Glutamatergic neuron (in vitro differentiated cells): Measurements from ENCODE around the gene TRAPPC1. TPM values are rescaled to one million over a fixed set of nuclear protein-coding genes. Genes with fewer than 3 reads are reported as not detected.

Source experiments
- DNase-seq: peaks from one replicate; pipeline ENCODE4 v3.0.0; 2022
- H3K27ac Mint-ChIP-seq: one replicate; pipeline ENCODE4 v1.8.0; 2020; ENCODE audit warnings: mild to moderate bottlenecking, mixed read lengths, inconsistent platforms; ENCODE audit not compliant: unreplicated experiment
- H3K27me3 Mint-ChIP-seq: one replicate; pipeline ENCODE4 v1.8.0; 2020; ENCODE audit warnings: mild to moderate bottlenecking, moderate library complexity, mixed read lengths, inconsistent platforms; ENCODE audit not compliant: unreplicated experiment
- H3K36me3 Mint-ChIP-seq: one replicate; pipeline ENCODE4 v1.8.0; 2020; ENCODE audit warnings: mild to moderate bottlenecking, mixed read lengths, inconsistent platforms; ENCODE audit not compliant: unreplicated experiment
- H3K4me1 Mint-ChIP-seq: one replicate; pipeline ENCODE4 v1.8.0; 2020; ENCODE audit warnings: mild to moderate bottlenecking, low read depth, mixed read lengths, inconsistent platforms; ENCODE audit not compliant: unreplicated experiment
- H3K4me3 Mint-ChIP-seq: one replicate; pipeline ENCODE4 v1.8.0; 2020; ENCODE audit warnings: mild to moderate bottlenecking, mixed read lengths, inconsistent platforms; ENCODE audit not compliant: unreplicated experiment
- H3K9me3 Mint-ChIP-seq: one replicate; pipeline ENCODE4 v1.8.0; 2020; ENCODE audit warnings: mild to moderate bottlenecking, moderate library complexity, mixed read lengths, inconsistent platforms; ENCODE audit not compliant: unreplicated experiment
- total RNA-seq: library from RNA; stranded (reverse); fragmentation: NEBNext Ultra II Directional; extraction: Animal tissue kit (Norgen Biotek cat#: 25700); gene quantifications from one replicate; pipeline ENCODE4 v1.2.1, GENCODE V29; 2021; ENCODE audit not compliant: unreplicated experiment
- TF ChIP-seq, protein P1 (sequence below): fragments of 200-600 bp; sonication (generic); IDR thresholded peaks from one replicate; pipeline ENCODE4 v1.5.0; 2021; ENCODE audit not compliant: partially characterized antibody, unreplicated experiment

The TRAPPC1 gene
- total RNA-seq, 1 donor from 2014 or later = 214 TPM

DNA sequence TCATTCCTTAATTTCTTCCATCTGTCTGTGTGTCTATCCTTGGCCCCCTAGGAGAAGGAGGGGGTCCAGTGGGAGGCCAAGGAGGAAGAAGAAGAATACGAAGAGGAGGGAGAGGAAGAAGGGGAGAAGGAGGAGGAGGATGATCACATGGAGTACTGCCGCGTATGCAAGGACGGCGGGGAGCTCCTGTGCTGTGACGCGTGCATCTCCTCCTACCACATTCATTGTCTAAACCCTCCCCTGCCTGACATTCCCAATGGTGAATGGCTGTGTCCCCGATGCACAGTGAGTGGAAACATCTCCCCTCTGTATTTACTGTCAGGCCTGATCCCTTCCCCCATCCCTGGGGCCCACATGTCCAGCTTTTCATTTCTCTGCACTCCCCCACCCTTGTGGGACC, 36.9 kb downstream of the TRAPPC1 start:
- Mint-ChIP-seq H3K36me3 (peaks cover 16% of the 10 kb centered on the region), H3K9me3 (peaks cover 8% of the 10 kb centered on the region), H3K4me3 (peak overlapping the region; percentile 27), H3K27ac (peak overlapping the region; percentile 80), H3K27me3 (peaks cover 8% of the 10 kb centered on the region), H3K4me1 (peaks cover 13% of the 10 kb centered on the region)
- DNase-seq = no peak
- TF ChIP-seq, protein P1, sequence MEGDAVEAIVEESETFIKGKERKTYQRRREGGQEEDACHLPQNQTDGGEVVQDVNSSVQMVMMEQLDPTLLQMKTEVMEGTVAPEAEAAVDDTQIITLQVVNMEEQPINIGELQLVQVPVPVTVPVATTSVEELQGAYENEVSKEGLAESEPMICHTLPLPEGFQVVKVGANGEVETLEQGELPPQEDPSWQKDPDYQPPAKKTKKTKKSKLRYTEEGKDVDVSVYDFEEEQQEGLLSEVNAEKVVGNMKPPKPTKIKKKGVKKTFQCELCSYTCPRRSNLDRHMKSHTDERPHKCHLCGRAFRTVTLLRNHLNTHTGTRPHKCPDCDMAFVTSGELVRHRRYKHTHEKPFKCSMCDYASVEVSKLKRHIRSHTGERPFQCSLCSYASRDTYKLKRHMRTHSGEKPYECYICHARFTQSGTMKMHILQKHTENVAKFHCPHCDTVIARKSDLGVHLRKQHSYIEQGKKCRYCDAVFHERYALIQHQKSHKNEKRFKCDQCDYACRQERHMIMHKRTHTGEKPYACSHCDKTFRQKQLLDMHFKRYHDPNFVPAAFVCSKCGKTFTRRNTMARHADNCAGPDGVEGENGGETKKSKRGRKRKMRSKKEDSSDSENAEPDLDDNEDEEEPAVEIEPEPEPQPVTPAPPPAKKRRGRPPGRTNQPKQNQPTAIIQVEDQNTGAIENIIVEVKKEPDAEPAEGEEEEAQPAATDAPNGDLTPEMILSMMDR = no peak

- TF ChIP-seq, protein P1 = no peak
- Mint-ChIP-seq H3K36me3 (peaks cover 16% of the 10 kb centered on the region), H3K27me3 (peaks cover 8% of the 10 kb centered on the region), H3K27ac (peak overlapping the region; percentile 80), H3K4me1 (peaks cover 13% of the 10 kb centered on the region), H3K9me3 (peaks cover 9% of the 10 kb centered on the region), H3K4me3 (no peak overlapping the region)
- DNase-seq = no peak
These were observed 37.5 kb downstream of the TRAPPC1 start for GRCh38 chr17:7894226-7894625.

DNA sequence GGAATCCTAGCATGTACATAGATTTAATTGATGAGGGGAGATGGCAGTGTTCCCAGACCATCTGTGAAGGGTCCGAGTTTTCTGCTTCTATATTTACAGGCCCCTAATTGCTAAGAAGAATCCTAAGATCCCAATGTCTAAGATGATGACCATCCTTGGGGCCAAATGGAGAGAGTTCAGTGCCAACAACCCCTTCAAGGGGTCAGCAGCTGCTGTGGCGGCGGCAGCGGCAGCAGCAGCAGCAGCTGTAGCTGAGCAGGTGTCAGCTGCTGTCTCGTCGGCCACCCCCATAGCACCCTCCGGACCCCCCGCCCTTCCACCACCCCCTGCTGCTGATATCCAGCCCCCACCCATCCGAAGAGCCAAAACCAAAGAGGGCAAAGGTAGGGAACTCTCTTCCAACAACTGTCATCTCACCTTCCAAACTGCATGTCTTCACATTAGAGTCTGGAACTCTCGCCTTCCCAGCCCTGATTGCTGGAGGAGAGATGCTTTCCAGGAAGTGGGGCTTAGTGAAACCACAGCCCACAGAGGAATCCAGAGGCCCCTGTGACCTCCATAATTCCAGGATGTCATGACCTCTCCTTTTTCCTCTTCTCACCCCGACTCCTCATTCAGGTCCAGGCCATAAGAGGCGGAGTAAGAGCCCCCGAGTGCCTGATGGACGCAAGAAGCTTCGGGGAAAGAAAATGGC, 38.4 kb downstream of the TRAPPC1 start:
- no peak for DNase-seq
- Mint-ChIP-seq H3K9me3 (peaks cover 10% of the 10 kb centered on the region), H3K4me3 (no peak overlapping the region), H3K36me3 (peaks cover 16% of the 10 kb centered on the region), H3K27me3 (peaks cover 8% of the 10 kb centered on the region), H3K27ac (peak overlapping the region; percentile 23), H3K4me1 (peaks cover 13% of the 10 kb centered on the region)
- TF ChIP-seq, protein P1 = no peak

GRCh38 chr17:7889166-7889955, 42.4 kb downstream of the TRAPPC1 start:
- peaks cover 12% of the 10 kb centered on the region for H3K4me1 Mint-ChIP-seq
- no peak overlapping the region for H3K4me3 Mint-ChIP-seq
- H3K36me3 Mint-ChIP-seq = peaks cover under 1% of the 10 kb centered on the region
- DNase-seq = peak; percentile 69
- H3K27ac Mint-ChIP-seq = no peak overlapping the region
- peaks cover 10% of the 10 kb centered on the region for H3K9me3 Mint-ChIP-seq
- peaks cover 7% of the 10 kb centered on the region for H3K27me3 Mint-ChIP-seq
- TF ChIP-seq, protein P1 = no peak
